ENCODE measurements around the gene CDKAL1. TPM values are rescaled to one million over a fixed set of nuclear protein-coding genes. Genes with fewer than 3 reads are reported as not detected.

CDKAL1 gene
- total RNA-seq, 4 donors from 2014 or later: 10.1 to 22.0 (median 12.5) TPM

- Histone ChIP-seq H3K9me3 (no peaks in the 10 kb centered on the region), H3K4me1 (peaks cover 3% of the 10 kb centered on the region), H3K27ac (no peak overlapping the region), H3K27me3 (no peaks in the 10 kb centered on the region), H3K36me3 (peaks cover 25% of the 10 kb centered on the region), H3K4me3 (no peak overlapping the region)
- WGBS: 93% methylated on average over 1 of the region's 1 CpG
- DNase-seq (ENCODE audit: low spot score in 2 of 2): no peak
- TF ChIP-seq CTCF (IDR thresholded peaks at IDR 0.05) (no peak), POLR2AphosphoS5 (IDR thresholded peaks at IDR 0.05) (no peak), EP300 (IDR thresholded peaks at IDR 0.05) (no peak), POLR2A (IDR thresholded peaks at IDR 0.05) (no peak)
Measured at GRCh38 chr6:20554817-20555216, 20.6 kb downstream of the CDKAL1 start.

- TF ChIP-seq POLR2AphosphoS5 (IDR thresholded peaks at IDR 0.05): no peak
- no peak for TF ChIP-seq EP300 (IDR thresholded peaks at IDR 0.05)
- TF ChIP-seq CTCF (IDR thresholded peaks at IDR 0.05): no peak
- no peak for TF ChIP-seq POLR2A (IDR thresholded peaks at IDR 0.05)
- DNase-seq (ENCODE audit: low spot score in 2 of 2): no peak
- Histone ChIP-seq H3K27me3 (no peaks in the 10 kb centered on the region), H3K4me3 (no peak overlapping the region), H3K4me1 (peaks cover 3% of the 10 kb centered on the region), H3K36me3 (no peaks in the 10 kb centered on the region), H3K9me3 (no peaks in the 10 kb centered on the region), H3K27ac (no peak overlapping the region)
- 48% methylated on average over 2 of the region's 2 CpGs for WGBS
Measured at GRCh38 chr6:20559924-20560551, 25.8 kb downstream of the CDKAL1 start.

GRCh38 chr6:20563377-20563776 lies 29.1 kb downstream of the CDKAL1 start:
- no peak overlapping the region for H3K27ac ChIP-seq
- H3K9me3 ChIP-seq: no peaks in the 10 kb centered on the region
- no peak for DNase-seq (ENCODE audit: low spot score in 2 of 2)
- TF ChIP-seq POLR2A (IDR thresholded peaks at IDR 0.05): no peak
- no peak for TF ChIP-seq EP300 (IDR thresholded peaks at IDR 0.05)
- no peak for TF ChIP-seq CTCF (IDR thresholded peaks at IDR 0.05)
- TF ChIP-seq POLR2AphosphoS5 (IDR thresholded peaks at IDR 0.05): no peak
- H3K4me1 ChIP-seq: peaks cover 3% of the 10 kb centered on the region
- no peaks in the 10 kb centered on the region for H3K36me3 ChIP-seq
- WGBS: 92% methylated on average over 2 of the region's 2 CpGs
- H3K4me3 ChIP-seq: no peak overlapping the region
- H3K27me3 ChIP-seq: no peaks in the 10 kb centered on the region

GRCh38 chr6:20564269-20564668 lies 30.0 kb downstream of the CDKAL1 start:
- no peaks in the 10 kb centered on the region for H3K27me3 ChIP-seq
- no peak overlapping the region for H3K27ac ChIP-seq
- TF ChIP-seq CTCF (IDR thresholded peaks at IDR 0.05) (peak; percentile 25 to 44), EP300 (IDR thresholded peaks at IDR 0.05) (no peak)
- no peaks in the 10 kb centered on the region for H3K36me3 ChIP-seq
- peaks cover 3% of the 10 kb centered on the region for H3K4me1 ChIP-seq
- no peak overlapping the region for H3K4me3 ChIP-seq
- DNase-seq (ENCODE audit: low spot score in 2 of 2): no peak
- no peaks in the 10 kb centered on the region for H3K9me3 ChIP-seq

GRCh38 chr6:20564777-20565176 lies 30.5 kb downstream of the CDKAL1 start:
- no peak overlapping the region for H3K27ac ChIP-seq
- no peak for DNase-seq (ENCODE audit: low spot score in 2 of 2)
- no peaks in the 10 kb centered on the region for H3K4me1 ChIP-seq
- H3K4me3 ChIP-seq: no peak overlapping the region
- H3K36me3 ChIP-seq: no peaks in the 10 kb centered on the region
- no peaks in the 10 kb centered on the region for H3K9me3 ChIP-seq
- WGBS: 69% methylated on average over 2 of the region's 2 CpGs
- no peak for TF ChIP-seq EP300 (IDR thresholded peaks at IDR 0.05)
- TF ChIP-seq POLR2AphosphoS5 (IDR thresholded peaks at IDR 0.05): no peak
- TF ChIP-seq POLR2A (IDR thresholded peaks at IDR 0.05): no peak
- no peak for TF ChIP-seq CTCF (IDR thresholded peaks at IDR 0.05)
- H3K27me3 ChIP-seq: no peaks in the 10 kb centered on the region
